H1 (cell line): Measurements from ENCODE around the gene CPLANE1. TPM values are rescaled to one million over a fixed set of nuclear protein-coding genes. Genes with fewer than 3 reads are reported as not detected.

Experiments
- CTCF ChIA-PET: fragments of 300-600 bp; sonication (Branson Sonifier 250); formaldehyde crosslinking; loops from one replicate; lab custom pipeline; 2021; ENCODE audit not compliant: partially characterized antibody; lab: Charles Lee
- POLR2A ChIA-PET: fragments of 300-600 bp; sonication (Branson Sonifier 250); formaldehyde crosslinking; loops from one replicate; lab custom pipeline; 2021; ENCODE audit warnings: inconsistent platforms; ENCODE audit not compliant: partially characterized antibody; lab: Charles Lee
- DNase-seq, 2 experiments: peaks; one replicate each; pipeline versions ENCODE4 v3.0.0 to v3.0.0-alpha.2; 2010 to 2022; ENCODE audit warnings: low spot score in 2 of 2, low read depth in 1 of 2, mixed read lengths in 1 of 2
- FAIRE-seq: peaks from 2 replicates; lab custom pipeline; 2011; peaks lifted over from hg19 to GRCh38; lab: Jason Lieb, UNC
- H2AFZ ChIP-seq: 2 replicates; pipeline ENCODE4 v1.8.1; 2012; ENCODE audit warnings: low read length, inconsistent platforms
- H2AK5ac ChIP-seq: 2 replicates; pipeline ENCODE4 v1.6.1; 2013; ENCODE audit warnings: low read depth, low read length
- H2BK120ac ChIP-seq: replicated peaks from 2 replicates; pipeline ENCODE3; 2013; ENCODE audit warnings: low read depth, low read length, inconsistent platforms
- H2BK12ac ChIP-seq: 2 replicates; pipeline ENCODE4 v1.6.1; 2013; ENCODE audit warnings: low read depth, low read length
- H2BK15ac ChIP-seq: 2 replicates; pipeline ENCODE4 v1.6.1; 2013; ENCODE audit warnings: low read length
- H2BK20ac ChIP-seq: 2 replicates; pipeline ENCODE4 v1.6.1; 2013; ENCODE audit warnings: low read length
- H2BK5ac ChIP-seq: 2 replicates; pipeline ENCODE4 v1.6.1; 2013; ENCODE audit warnings: low read depth, low read length
- H3K14ac ChIP-seq: 2 replicates; pipeline ENCODE4 v1.6.1; 2013; ENCODE audit warnings: inconsistent platforms; ENCODE audit not compliant: insufficient read length
- H3K18ac ChIP-seq: 2 replicates; pipeline ENCODE4 v1.6.1; 2013; ENCODE audit warnings: low read length; ENCODE audit errors: extremely low read depth
- H3K23ac ChIP-seq: 2 replicates; pipeline ENCODE4 v1.6.1; 2013; ENCODE audit warnings: inconsistent platforms; ENCODE audit not compliant: insufficient read length
- H3K23me2 ChIP-seq: 2 replicates; pipeline ENCODE4 v1.6.1; 2013; ENCODE audit warnings: low read depth, low read length
- H3K27ac ChIP-seq: 2 replicates; pipeline ENCODE4 v1.6.1; 2011; ENCODE audit warnings: low read depth, low read length, inconsistent platforms
- H3K27me3 ChIP-seq, 4 experiments: replicated peaks in 1 of 4; 1 replicate in 1 of 4; 2 replicates in 3 of 4; pipeline versions ENCODE4 v1.6.1 to v1.8.1; 2011 to 2013; ENCODE audit warnings: low read length in 3 of 4, mild to moderate bottlenecking in 3 of 4, inconsistent platforms in 2 of 4, mixed read lengths in 2 of 4, moderate library complexity in 1 of 4; ENCODE audit not compliant: control insufficient read depth in 3 of 4, insufficient read depth in 3 of 4; ENCODE audit errors: extremely low read depth in 1 of 4
- H3K36me3 ChIP-seq, 4 experiments: 2 replicates each; pipeline versions ENCODE4 v1.6.1 to v1.8.1; 2011 to 2013; ENCODE audit warnings: mild to moderate bottlenecking in 4 of 4, low read length in 3 of 4, moderate library complexity in 2 of 4, control low read depth in 1 of 4, inconsistent platforms in 1 of 4; ENCODE audit not compliant: insufficient read depth in 4 of 4, control insufficient read depth in 2 of 4
- H3K4ac ChIP-seq: replicated peaks from 2 replicates; pipeline ENCODE3; 2013; ENCODE audit warnings: low read length, low read depth, mixed read lengths, inconsistent platforms; ENCODE audit not compliant: insufficient read length
- H3K4me1 ChIP-seq, 4 experiments: replicated peaks in 1 of 4; 1 replicate in 1 of 4; 2 replicates in 3 of 4; pipeline versions ENCODE4 v1.6.1 to v1.8.1; 2011 to 2013; ENCODE audit warnings: low read length in 3 of 4, inconsistent platforms in 2 of 4, mixed read lengths in 1 of 4; ENCODE audit not compliant: insufficient read depth in 4 of 4, control insufficient read depth in 3 of 4
- H3K4me2 ChIP-seq, 2 experiments: 2 replicates each; pipeline versions ENCODE4 v1.6.1 to v1.8.1; 2011 to 2013; ENCODE audit warnings: low read depth in 2 of 2, low read length in 2 of 2, control low read depth in 1 of 2, inconsistent platforms in 1 of 2, mild to moderate bottlenecking in 1 of 2; ENCODE audit not compliant: insufficient read depth in 1 of 2
- H3K4me3 ChIP-seq, 4 experiments: fragments of 200-600, 300-600 bp in 1 of 4; sonication (generic), shearing (Covaris generic), sonication (Bioruptor Twin) in 1 of 4; 2 replicates each; pipeline versions ENCODE4 v1.5.1 to v1.8.1; 2011 to 2016; ENCODE audit warnings: low read length in 4 of 4, low read depth in 3 of 4, control low read depth in 2 of 4, inconsistent platforms in 2 of 4, mild to moderate bottlenecking in 2 of 4, mixed read lengths in 1 of 4, moderate library complexity in 1 of 4; ENCODE audit not compliant: insufficient read depth in 2 of 4; ENCODE audit errors: extremely low read depth in 1 of 4
- H3K56ac ChIP-seq: replicated peaks from 2 replicates; pipeline ENCODE3; 2013; ENCODE audit warnings: low read depth, mild to moderate bottlenecking, mixed read lengths, low read length, inconsistent platforms; ENCODE audit not compliant: insufficient read length
- H3K79me1 ChIP-seq: 2 replicates; pipeline ENCODE4 v1.6.1; 2013; ENCODE audit warnings: low read depth, low read length, control low read depth
- H3K79me2 ChIP-seq, 2 experiments: 2 replicates each; pipeline versions ENCODE4 v1.6.1 to v1.8.1; 2012 to 2013; ENCODE audit warnings: low read length in 2 of 2, mild to moderate bottlenecking in 2 of 2, inconsistent platforms in 1 of 2; ENCODE audit not compliant: insufficient read depth in 2 of 2, control insufficient read depth in 1 of 2
- H3K9ac ChIP-seq, 4 experiments: replicated peaks in 1 of 4; 1 replicate in 1 of 4; 2 replicates in 3 of 4; pipeline versions ENCODE4 v1.6.1 to v1.8.1; 2011 to 2013; ENCODE audit warnings: low read depth in 3 of 4, low read length in 3 of 4, control low read depth in 2 of 4, mild to moderate bottlenecking in 2 of 4, moderate library complexity in 2 of 4, inconsistent platforms in 1 of 4; ENCODE audit errors: extremely low read depth in 1 of 4
- H3K9me3 ChIP-seq, 2 experiments: 2 replicates each; pipeline versions ENCODE4 v1.6.1 to v1.8.1; 2012 to 2013; ENCODE audit warnings: mild to moderate bottlenecking in 2 of 2, moderate library complexity in 2 of 2, control low read depth in 1 of 2, inconsistent platforms in 1 of 2, low read depth in 1 of 2, low read length in 1 of 2, mixed read lengths in 1 of 2; ENCODE audit not compliant: insufficient read depth in 2 of 2
- H4K20me1 ChIP-seq, 2 experiments: replicated peaks in 1 of 2; 2 replicates each; pipeline versions ENCODE3 to v1.8.1; 2011 to 2013; ENCODE audit warnings: inconsistent platforms in 2 of 2, low read length in 2 of 2, mild to moderate bottlenecking in 1 of 2; ENCODE audit not compliant: insufficient read depth in 2 of 2, control insufficient read depth in 1 of 2
- H4K5ac ChIP-seq: 2 replicates; pipeline ENCODE4 v1.6.1; 2013; ENCODE audit warnings: low read length, low read depth, mixed read lengths, inconsistent platforms; ENCODE audit not compliant: insufficient read length
- H4K8ac ChIP-seq: 2 replicates; pipeline ENCODE4 v1.8.0; 2013; ENCODE audit warnings: mild to moderate bottlenecking, moderate library complexity, low read length, inconsistent platforms; ENCODE audit not compliant: insufficient read depth; ENCODE audit errors: extremely low read depth
- H4K91ac ChIP-seq: replicated peaks from 2 replicates; pipeline ENCODE3; 2013; ENCODE audit warnings: low read length, mixed read lengths, inconsistent platforms; ENCODE audit not compliant: insufficient read length
- CHD1 ChIP-seq: IDR thresholded peaks from 2 replicates; pipeline ENCODE4 v1.6.1; 2012; ENCODE audit warnings: low read depth, low read length, improper control_type of control experiment
- CREB1 ChIP-seq: IDR thresholded peaks from 2 replicates; pipeline ENCODE4 v1.6.1; 2012; ENCODE audit warnings: inconsistent platforms
- EZH2 ChIP-seq: fragments of 200-600 bp; sonication (generic); IDR thresholded peaks from 2 replicates; pipeline ENCODE4 v1.7.1; 2012; ENCODE audit warnings: low read depth, mild to moderate bottlenecking, moderate library complexity, low read length, inconsistent platforms; ENCODE audit not compliant: severe bottlenecking
- JUND ChIP-seq: IDR thresholded peaks from 2 replicates; pipeline ENCODE4 v1.6.1; 2011; ENCODE audit warnings: mild to moderate bottlenecking, improper control_type of control experiment, low read length
- MAFK ChIP-seq: IDR thresholded peaks from 2 replicates; pipeline ENCODE4 v1.6.1; 2012; ENCODE audit warnings: low read depth, mild to moderate bottlenecking, improper control_type of control experiment, low read length
- POU5F1 ChIP-seq: IDR thresholded peaks from 2 replicates; pipeline ENCODE4 v1.6.1; 2011; ENCODE audit warnings: low read depth, mild to moderate bottlenecking, low read length, moderate library complexity
- RBBP5 ChIP-seq: IDR thresholded peaks from 2 replicates; pipeline ENCODE4 v1.7.1; 2012; ENCODE audit warnings: low read depth, mild to moderate bottlenecking, inconsistent platforms, low read length, moderate library complexity, borderline replicate concordance
- SIX5 ChIP-seq: IDR thresholded peaks from 2 replicates; pipeline ENCODE4 v1.6.1; 2011; ENCODE audit warnings: mild to moderate bottlenecking, low read depth, low read length
- TBP ChIP-seq: IDR thresholded peaks from 2 replicates; pipeline ENCODE4 v1.6.1; 2011; ENCODE audit warnings: low read depth, low read length, improper control_type of control experiment
- WGBS, 2 experiments: shearing (Covaris generic) in 1 of 2; methylation state at CpG; one replicate each; pipeline versions ENCODE4 v1.1.6 to v1.1.7; 2013 to 2015; ENCODE audit warnings: low lambda C conversion rate in 2 of 2, mixed read lengths in 2 of 2, inconsistent platforms in 1 of 2, low coverage in 1 of 2, missing lambda C conversion rate in 1 of 2; ENCODE audit not compliant: insufficient replicate concordance in 2 of 2, insufficient coverage in 1 of 2, insufficient read length in 1 of 2; ENCODE audit errors: extremely low coverage in 1 of 2, missing lambda C conversion rate in 1 of 2; 5-methylcytosine and 5-hydroxymethylcytosine counted together
- polyA plus RNA-seq, 7 experiments: library from polyadenylated mRNA; depleted of rRNA in 3 of 7; stranded (reverse) in 5 of 7; unstranded in 2 of 7; fragments of >200 nt in 5 of 7; fragments of 200-250 nt in 2 of 7; gene quantifications; 1 replicate in 5 of 7; 2 replicates in 1 of 7; 4 replicates in 1 of 7; pipeline versions ENCODE4 v1.2.1 to v1.2.3, GENCODE V29; 2011 to 2013; ENCODE audit warnings: missing spikeins in 2 of 7, mixed read lengths in 2 of 7
- total RNA-seq: library from RNA; stranded (reverse); fragmentation: NEBNext Ultra II Directional; extraction: Animal tissue kit (Norgen Biotek cat#: 25700); gene quantifications from 2 replicates; pipeline ENCODE4 v1.2.1, GENCODE V29; 2021

CPLANE1 gene
- total and polyA plus RNA-seq, 2 of the 8 experiments (the other 6 are each of a cell fraction or from before 2014, with no cell fraction given), result 2.2 to 8.8 TPM

DNA sequence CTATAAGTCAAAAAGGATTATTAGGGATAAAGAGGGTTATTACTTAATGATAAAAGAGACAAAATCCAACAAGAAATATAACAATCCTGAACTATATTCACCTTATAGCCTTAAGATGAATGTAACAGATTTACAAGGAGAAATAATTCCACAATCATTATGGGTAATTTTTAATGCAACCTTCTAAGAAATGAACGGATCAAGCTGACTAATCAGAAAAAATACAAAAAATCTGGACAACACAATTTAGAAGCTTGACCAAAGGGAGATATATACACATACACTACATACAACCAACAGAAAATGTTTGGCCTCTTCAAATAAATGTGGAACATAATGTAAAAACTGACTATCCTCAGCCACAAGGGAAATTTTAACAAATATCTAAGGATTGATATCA is 102.3 kb downstream of the CPLANE1 start:
- no peak overlapping the region for H3K9ac ChIP-seq
- H2AK5ac ChIP-seq, result no peak overlapping the region
- H3K79me1 ChIP-seq, result no peaks in the 10 kb centered on the region
- H3K4me2 ChIP-seq, result no peak overlapping the region
- H2BK120ac ChIP-seq, result no peak overlapping the region
- H3K9me3 ChIP-seq, result no peaks in the 10 kb centered on the region
- no peak overlapping the region for H2BK20ac ChIP-seq
- FAIRE-seq, result no peak
- H3K23me2 ChIP-seq, result no peaks in the 10 kb centered on the region
- 96% methylated on average over 1 of the region's 1 CpG; no CpG with 5 or more reads in 1 of the 2 experiments for WGBS, 2 experiments
- TF ChIP-seq SIX5 (no peak), JUND (no peak), RBBP5 (no peak), EZH2 (no peak), CREB1 (no peak), MAFK (no peak), POU5F1 (no peak), CHD1 (no peak), TBP (no peak)
- TF ChIP-seq, all 59 proteins: peak for 0
- Histone ChIP-seq H3K4me3 (no peak overlapping the region), H3K79me2 (no peaks in the 10 kb centered on the region), H4K5ac (no peak overlapping the region), H4K91ac (no peak overlapping the region), H3K14ac (no peak overlapping the region), H3K27ac (no peak overlapping the region), H4K8ac (no peak overlapping the region), H3K27me3 (no peaks in the 10 kb centered on the region), H2BK12ac (no peak overlapping the region), H3K23ac (no peak overlapping the region), H3K4me1 (no peaks in the 10 kb centered on the region), H3K56ac (no peak overlapping the region), H2AFZ (no peak overlapping the region), H3K18ac (no peak overlapping the region), H2BK15ac (no peak overlapping the region), H3K36me3 (no peaks in the 10 kb centered on the region; a peak in 1 of 8 replicates), H3K4ac (no peak overlapping the region), H2BK5ac (no peak overlapping the region), H4K20me1 (no peaks in the 10 kb centered on the region)
- ChIA-PET POLR2A (no interaction called here), CTCF (no interaction called here)
- no peak for DNase-seq
